Mesothelial cell of epicardium (in vitro differentiated cells): Measurements from ENCODE around the gene PRKG2. TPM values are rescaled to one million over a fixed set of nuclear protein-coding genes. Genes with fewer than 3 reads are reported as not detected.

Experiments used
- DNase-seq, 2 experiments: peaks; one replicate each; pipeline ENCODE4 v3.0.0; 2021; ENCODE audit warnings: low spot score in 2 of 2; ENCODE audit not compliant: unreplicated experiment in 2 of 2
- H3K27ac Mint-ChIP-seq: 2 replicates; pipeline ENCODE4 v1.8.0; 2021; ENCODE audit warnings: mixed read lengths
- H3K27me3 Mint-ChIP-seq: 2 replicates; pipeline ENCODE4 v1.8.0; 2021; ENCODE audit warnings: low read depth, mixed read lengths
- H3K36me3 Mint-ChIP-seq: 2 replicates; pipeline ENCODE4 v1.8.0; 2021; ENCODE audit warnings: mixed read lengths
- H3K4me1 Mint-ChIP-seq: 2 replicates; pipeline ENCODE4 v1.8.0; 2021; ENCODE audit warnings: mixed read lengths
- H3K4me3 Mint-ChIP-seq: 2 replicates; pipeline ENCODE4 v1.8.0; 2021; ENCODE audit warnings: mild to moderate bottlenecking, moderate library complexity, mixed read lengths
- H3K9me3 Mint-ChIP-seq: 2 replicates; pipeline ENCODE4 v1.8.0; 2021; ENCODE audit warnings: mixed read lengths
- CTCF ChIP-seq: fragments of 200-600 bp; sonication (generic); IDR thresholded peaks from one replicate; pipeline ENCODE4 v1.5.0; 2021; ENCODE audit warnings: antibody characterized with exemption; ENCODE audit not compliant: unreplicated experiment
- total RNA-seq: library from RNA; stranded (reverse); gene quantifications from 3 replicates; pipeline ENCODE4 v1.2.1, GENCODE V29; 2021

The PRKG2 gene
- total RNA-seq, 1 donor from 2014 or later, result 0.83 TPM

- H3K27ac Mint-ChIP-seq, result no peak overlapping the region
- no peaks in the 10 kb centered on the region for H3K36me3 Mint-ChIP-seq
- H3K27me3 Mint-ChIP-seq, result peaks cover 82% of the 10 kb centered on the region
- TF ChIP-seq CTCF, result no peak
- no peak for DNase-seq
- H3K4me1 Mint-ChIP-seq, result no peaks in the 10 kb centered on the region
- H3K4me3 Mint-ChIP-seq, result no peak overlapping the region
- H3K9me3 Mint-ChIP-seq, result peaks cover 1% of the 10 kb centered on the region
These were observed 10.5 kb downstream of the PRKG2 start for GRCh38 chr4:81204571-81204970.

DNA sequence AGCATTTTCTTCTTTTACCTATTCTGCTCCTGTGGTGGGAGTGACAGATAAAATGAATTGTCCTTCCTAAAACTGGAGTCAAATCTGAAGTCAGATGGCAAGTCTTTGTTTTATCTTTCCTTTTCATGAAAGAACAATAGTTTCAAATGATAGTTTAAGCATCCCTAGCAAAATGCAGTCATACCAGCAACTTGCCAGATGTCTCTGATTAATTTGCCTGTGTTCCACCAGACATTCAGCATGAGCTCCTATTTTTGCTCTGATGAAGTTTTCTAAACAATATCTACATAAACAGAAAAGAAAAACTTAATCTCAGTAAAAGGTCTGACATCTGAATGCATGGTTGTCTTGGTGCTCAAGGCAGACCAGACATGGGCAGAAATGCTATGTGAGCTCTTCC is 15.2 kb downstream of the PRKG2 start:
- no peak for TF ChIP-seq CTCF
- no peaks in the 10 kb centered on the region for H3K4me1 Mint-ChIP-seq
- H3K9me3 Mint-ChIP-seq, result no peaks in the 10 kb centered on the region
- H3K36me3 Mint-ChIP-seq, result no peaks in the 10 kb centered on the region
- no peak overlapping the region for H3K4me3 Mint-ChIP-seq
- H3K27me3 Mint-ChIP-seq, result peaks cover 67% of the 10 kb centered on the region
- H3K27ac Mint-ChIP-seq, result no peak overlapping the region
- DNase-seq, result no peak

DNA sequence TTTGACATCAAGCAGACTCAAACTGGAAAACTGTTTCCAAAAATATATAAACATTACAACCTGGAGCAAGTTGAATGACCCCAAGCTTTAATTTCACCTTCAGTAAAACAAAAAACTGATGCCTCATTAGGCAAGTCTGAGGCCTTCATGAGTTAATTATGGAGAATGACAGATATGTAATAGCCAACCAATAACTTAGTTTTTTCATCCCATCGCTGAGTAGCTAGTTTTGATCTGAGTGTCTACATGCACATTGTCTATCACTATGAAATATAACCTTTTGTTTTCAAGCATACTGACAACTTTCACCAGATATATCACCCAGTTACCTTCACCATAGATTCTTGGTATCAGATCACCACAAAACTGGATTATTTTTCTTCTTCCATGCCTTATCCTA is 16.4 kb downstream of the PRKG2 start:
- H3K27ac Mint-ChIP-seq, result no peak overlapping the region
- H3K4me3 Mint-ChIP-seq, result no peak overlapping the region
- H3K27me3 Mint-ChIP-seq, result peaks cover 67% of the 10 kb centered on the region
- TF ChIP-seq CTCF, result no peak
- H3K9me3 Mint-ChIP-seq, result no peaks in the 10 kb centered on the region
- H3K36me3 Mint-ChIP-seq, result no peaks in the 10 kb centered on the region
- no peak for DNase-seq
- no peaks in the 10 kb centered on the region for H3K4me1 Mint-ChIP-seq

GRCh38 chr4:81197864-81198524 is 17.0 kb downstream of the PRKG2 start:
- H3K9me3 Mint-ChIP-seq, result no peaks in the 10 kb centered on the region
- no peak overlapping the region for H3K4me3 Mint-ChIP-seq
- no peaks in the 10 kb centered on the region for H3K36me3 Mint-ChIP-seq
- no peak for DNase-seq
- H3K27ac Mint-ChIP-seq, result no peak overlapping the region
- H3K27me3 Mint-ChIP-seq, result peaks cover 68% of the 10 kb centered on the region
- no peak for TF ChIP-seq CTCF
- H3K4me1 Mint-ChIP-seq, result no peaks in the 10 kb centered on the region

- Mint-ChIP-seq H3K4me3 (no peak overlapping the region), H3K36me3 (no peaks in the 10 kb centered on the region), H3K27ac (no peak overlapping the region), H3K9me3 (no peaks in the 10 kb centered on the region), H3K27me3 (peaks cover 67% of the 10 kb centered on the region), H3K4me1 (no peaks in the 10 kb centered on the region)
- no peak for TF ChIP-seq CTCF
- DNase-seq, result no peak
These were observed 18.8 kb downstream of the PRKG2 start for GRCh38 chr4:81196126-81196650.
